ENCODE results near the gene DLG1. TPM values are rescaled to one million over a fixed set of nuclear protein-coding genes. Genes with fewer than 3 reads are reported as not detected.

The DLG1 gene
- total RNA-seq, 1 experiment from 2014 or later: 89.8 TPM

GRCh38 chr3:197042539-197042938, 255.9 kb downstream of the DLG1 start:
- BruUV-seq (replicated peaks): no TSS peak
- no peaks in the 10 kb centered on the region for H3K27me3 ChIP-seq (ENCODE audit: insufficient read depth, low read length)
- H3K27ac ChIP-seq (ENCODE audit: low read depth, low read length): no peak overlapping the region
- H3K9me3 ChIP-seq (ENCODE audit: control insufficient read depth in 1 of 2, insufficient read depth in 1 of 2, low read depth in 1 of 2, low read length in 2 of 2): no peaks in the 10 kb centered on the region
- H4K20me1 ChIP-seq (ENCODE audit: insufficient read depth): no peaks in the 10 kb centered on the region
- no peak for DNase-seq (ENCODE audit: low read depth, low spot score)
- no peak overlapping the region for H3K9ac ChIP-seq (ENCODE audit: low read length)
- no peak overlapping the region for H3K4me2 ChIP-seq (ENCODE audit: low read length)
- H3K36me3 ChIP-seq (ENCODE audit: control insufficient read depth in 1 of 2, insufficient read depth in 2 of 2, low read length in 2 of 2): peaks cover 4 to 10% of the 10 kb centered on the region in 2 experiments; a peak in 2 of 4 replicates
- intact Hi-C loops (cut with micrococcal nuclease): no loop called here
- no peaks in the 10 kb centered on the region for H3K79me2 ChIP-seq (ENCODE audit: insufficient read depth, low read length)
- RAD21 ChIA-PET (ENCODE audit: low non-redundant PET in 1 of 2, low total read pairs in 2 of 2, uncharacterized antibody in 2 of 2, unreplicated experiment in 2 of 2): no interaction called here
- H3K4me3 ChIP-seq (replicated peaks in 1 of 2; ENCODE audit: low read depth in 1 of 2, low read length in 2 of 2): no peak overlapping the region
- TF ChIP-seq CEBPB (IDR thresholded peaks at IDR 0.05; ENCODE audit: low read depth) (no peak), EZH2phosphoT487 (IDR thresholded peaks at IDR 0.05; ENCODE audit: borderline replicate concordance) (no peak), RAD21 (IDR thresholded peaks at IDR 0.05; ENCODE audit: low read depth) (no peak), ELF1 (IDR thresholded peaks at IDR 0.05; ENCODE audit: borderline replicate concordance, low read depth) (no peak), SP1 (IDR thresholded peaks at IDR 0.05; ENCODE audit: low read depth) (no peak)
- H3K4me1 ChIP-seq (ENCODE audit: control insufficient read depth in 1 of 2, insufficient read depth in 2 of 2, low read length in 2 of 2): no peaks in the 10 kb centered on the region
- no peaks in the 10 kb centered on the region for H3K9me2 ChIP-seq (ENCODE audit: insufficient read depth)
- no peak for ATAC-seq
- no peak overlapping the region for H2AFZ ChIP-seq (ENCODE audit: low read depth, low read length, poor library complexity, severe bottlenecking)
- POLR2A ChIA-PET: interaction anchor here (1.4 kb wide), 1 partner anchor 11 kb away, joined by 3 read pairs; no protein-coding TSS in a partner anchor
- CTCF ChIA-PET: interaction anchor here (3.2 kb wide), 1 partner anchor 13 kb away, joined by 9 read pairs; the partner anchor contains the start of gene MELTF

DNA sequence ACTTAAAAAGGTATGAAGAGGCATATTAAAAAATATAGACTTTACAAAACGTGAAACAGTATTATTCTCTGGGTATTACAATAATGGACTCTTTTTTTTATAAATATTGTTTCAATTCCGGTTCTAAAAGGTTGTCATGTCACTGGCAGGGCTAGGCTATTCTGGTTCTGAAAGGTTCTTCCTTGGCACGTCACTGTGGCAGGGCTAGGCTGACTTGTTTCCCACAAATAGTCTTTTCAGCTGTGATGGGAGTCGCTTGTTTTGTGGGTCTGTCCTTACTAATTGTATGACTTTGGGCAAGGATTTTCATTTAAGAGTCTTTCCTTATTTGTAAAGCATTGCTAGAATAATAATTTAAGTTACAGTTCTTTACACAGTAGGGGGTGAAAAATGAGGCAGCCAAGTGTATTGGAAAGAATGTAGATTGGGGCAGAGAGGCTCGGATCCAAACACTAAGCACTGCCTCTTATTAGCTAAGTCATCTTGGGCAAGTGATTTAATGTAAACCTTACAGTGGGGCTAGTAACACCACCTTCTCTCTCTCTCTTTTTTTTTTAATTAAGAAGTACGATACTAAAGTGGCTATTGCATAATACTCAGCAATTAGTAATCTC, 256.4 kb downstream of the DLG1 start:
- intact Hi-C loops (cut with micrococcal nuclease): no loop called here
- Histone ChIP-seq H3K4me2 (ENCODE audit: low read length) (no peak overlapping the region), H3K4me1 (ENCODE audit: control insufficient read depth in 1 of 2, insufficient read depth in 2 of 2, low read length in 2 of 2) (no peaks in the 10 kb centered on the region), H3K9ac (ENCODE audit: low read length) (no peak overlapping the region), H3K4me3 (replicated peaks in 1 of 2; ENCODE audit: low read depth in 1 of 2, low read length in 2 of 2) (no peak overlapping the region), H3K36me3 (ENCODE audit: control insufficient read depth in 1 of 2, insufficient read depth in 2 of 2, low read length in 2 of 2) (peaks cover 4 to 10% of the 10 kb centered on the region in 2 experiments; a peak in 2 of 4 replicates), H3K79me2 (ENCODE audit: insufficient read depth, low read length) (no peaks in the 10 kb centered on the region), H3K9me2 (ENCODE audit: insufficient read depth) (no peaks in the 10 kb centered on the region), H3K27ac (ENCODE audit: low read depth, low read length) (no peak overlapping the region), H4K20me1 (ENCODE audit: insufficient read depth) (no peaks in the 10 kb centered on the region), H2AFZ (ENCODE audit: low read depth, low read length, poor library complexity, severe bottlenecking) (no peak overlapping the region), H3K9me3 (ENCODE audit: control insufficient read depth in 1 of 2, insufficient read depth in 1 of 2, low read depth in 1 of 2, low read length in 2 of 2) (no peaks in the 10 kb centered on the region), H3K27me3 (ENCODE audit: insufficient read depth, low read length) (no peaks in the 10 kb centered on the region)
- ChIA-PET RAD21 (ENCODE audit: low non-redundant PET in 1 of 2, low total read pairs in 2 of 2, uncharacterized antibody in 2 of 2, unreplicated experiment in 2 of 2) (no interaction called here), POLR2A (interaction anchor here (1.4 kb wide), 1 partner anchor 10 kb away, joined by 3 read pairs; no protein-coding TSS in a partner anchor), CTCF (interaction anchor here (3.2 kb wide), 1 partner anchor 12 kb away, joined by 9 read pairs; the partner anchor contains the start of gene MELTF)
- TF ChIP-seq, protein P1, sequence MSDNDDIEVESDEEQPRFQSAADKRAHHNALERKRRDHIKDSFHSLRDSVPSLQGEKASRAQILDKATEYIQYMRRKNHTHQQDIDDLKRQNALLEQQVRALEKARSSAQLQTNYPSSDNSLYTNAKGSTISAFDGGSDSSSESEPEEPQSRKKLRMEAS (IDR thresholded peaks at IDR 0.05): no peak
- TF ChIP-seq EZH2 (IDR thresholded peaks at IDR 0.05): no peak
- no peak for TF ChIP-seq FOSL1 (IDR thresholded peaks at IDR 0.05; ENCODE audit: low read depth)
- TF ChIP-seq POLR2A (IDR thresholded peaks at IDR 0.05; ENCODE audit: borderline replicate concordance, extremely low read depth, insufficient read depth, insufficient read length): no peak
- no peak for TF ChIP-seq YY1 (IDR thresholded peaks at IDR 0.05; ENCODE audit: extremely low read depth, insufficient replicate concordance, low read depth, low read length)
- no peak for TF ChIP-seq JUND (IDR thresholded peaks at IDR 0.05)
- DNase-seq (ENCODE audit: low read depth, low spot score): no peak
- BruUV-seq (replicated peaks): no TSS peak
- ATAC-seq: no peak

All from HCT116 (cell line).